ENCODE results near the gene TRAIP. TPM values are rescaled to one million over a fixed set of nuclear protein-coding genes. Genes with fewer than 3 reads are reported as not detected.
A peak's percentile ranks its signal among the peaks of the same experiment; 100 is the strongest.
"Not testable (repeated sequence)": the region's sequence is repeated elsewhere in the genome, so short reads cannot be mapped to it uniquely, and the experiment has no call there.

Gene TRAIP
- total and polyA plus RNA-seq, 12 donors = 0.60 to 6.9 (median 2.2) TPM

- intact Hi-C loops (cut with DNase I) = no loop called here
- H3K36me3 ChIP-seq (replicated peaks in 1 of 2) = peaks cover 0 to 14% of the 10 kb centered on the region in 2 donors
- H3K4me3 ChIP-seq = no peak overlapping the region
- TF ChIP-seq POLR2A (IDR thresholded peaks at IDR 0.05) = no peak
- TF ChIP-seq, protein P1, sequence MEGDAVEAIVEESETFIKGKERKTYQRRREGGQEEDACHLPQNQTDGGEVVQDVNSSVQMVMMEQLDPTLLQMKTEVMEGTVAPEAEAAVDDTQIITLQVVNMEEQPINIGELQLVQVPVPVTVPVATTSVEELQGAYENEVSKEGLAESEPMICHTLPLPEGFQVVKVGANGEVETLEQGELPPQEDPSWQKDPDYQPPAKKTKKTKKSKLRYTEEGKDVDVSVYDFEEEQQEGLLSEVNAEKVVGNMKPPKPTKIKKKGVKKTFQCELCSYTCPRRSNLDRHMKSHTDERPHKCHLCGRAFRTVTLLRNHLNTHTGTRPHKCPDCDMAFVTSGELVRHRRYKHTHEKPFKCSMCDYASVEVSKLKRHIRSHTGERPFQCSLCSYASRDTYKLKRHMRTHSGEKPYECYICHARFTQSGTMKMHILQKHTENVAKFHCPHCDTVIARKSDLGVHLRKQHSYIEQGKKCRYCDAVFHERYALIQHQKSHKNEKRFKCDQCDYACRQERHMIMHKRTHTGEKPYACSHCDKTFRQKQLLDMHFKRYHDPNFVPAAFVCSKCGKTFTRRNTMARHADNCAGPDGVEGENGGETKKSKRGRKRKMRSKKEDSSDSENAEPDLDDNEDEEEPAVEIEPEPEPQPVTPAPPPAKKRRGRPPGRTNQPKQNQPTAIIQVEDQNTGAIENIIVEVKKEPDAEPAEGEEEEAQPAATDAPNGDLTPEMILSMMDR (IDR thresholded peaks at IDR 0.05) = no peak
- peaks cover 0 to 29% of the 10 kb centered on the region in 2 donors for H3K4me1 ChIP-seq (replicated peaks in 1 of 2)
- DNase-seq = peak in 1 of 7 donors; percentile 2
- H3K27ac ChIP-seq = no peak overlapping the region
- H3K27me3 ChIP-seq = no peaks in the 10 kb centered on the region
- 80 to 93% (median 85%) methylated on average over 4 to 5 of the region's 5 CpGs for WGBS, 4 donors
- H3K9me3 ChIP-seq (replicated peaks in 1 of 3) = no peaks in the 10 kb centered on the region
These were observed 74.8 kb downstream of the TRAIP start for GRCh38 chr3:49781415-49782199.

GRCh38 chr3:49780975-49781365 lies 75.4 kb downstream of the TRAIP start:
- intact Hi-C loops (cut with DNase I); H3K4me3 ChIP-seq; H3K27me3 ChIP-seq; H3K27ac ChIP-seq; H3K9me3 ChIP-seq (replicated peaks in 1 of 3); DNase-seq: not testable (repeated sequence)
- WGBS, 4 donors = 84 to 92% (median 87%) methylated on average over 9 of the region's 9 CpGs
- Histone ChIP-seq H3K4me1 (replicated peaks in 1 of 2) (peaks cover 0 to 31% of the 10 kb centered on the region in 2 donors), H3K36me3 (replicated peaks in 1 of 2) (peaks cover 0 to 14% of the 10 kb centered on the region in 2 donors)

DNA sequence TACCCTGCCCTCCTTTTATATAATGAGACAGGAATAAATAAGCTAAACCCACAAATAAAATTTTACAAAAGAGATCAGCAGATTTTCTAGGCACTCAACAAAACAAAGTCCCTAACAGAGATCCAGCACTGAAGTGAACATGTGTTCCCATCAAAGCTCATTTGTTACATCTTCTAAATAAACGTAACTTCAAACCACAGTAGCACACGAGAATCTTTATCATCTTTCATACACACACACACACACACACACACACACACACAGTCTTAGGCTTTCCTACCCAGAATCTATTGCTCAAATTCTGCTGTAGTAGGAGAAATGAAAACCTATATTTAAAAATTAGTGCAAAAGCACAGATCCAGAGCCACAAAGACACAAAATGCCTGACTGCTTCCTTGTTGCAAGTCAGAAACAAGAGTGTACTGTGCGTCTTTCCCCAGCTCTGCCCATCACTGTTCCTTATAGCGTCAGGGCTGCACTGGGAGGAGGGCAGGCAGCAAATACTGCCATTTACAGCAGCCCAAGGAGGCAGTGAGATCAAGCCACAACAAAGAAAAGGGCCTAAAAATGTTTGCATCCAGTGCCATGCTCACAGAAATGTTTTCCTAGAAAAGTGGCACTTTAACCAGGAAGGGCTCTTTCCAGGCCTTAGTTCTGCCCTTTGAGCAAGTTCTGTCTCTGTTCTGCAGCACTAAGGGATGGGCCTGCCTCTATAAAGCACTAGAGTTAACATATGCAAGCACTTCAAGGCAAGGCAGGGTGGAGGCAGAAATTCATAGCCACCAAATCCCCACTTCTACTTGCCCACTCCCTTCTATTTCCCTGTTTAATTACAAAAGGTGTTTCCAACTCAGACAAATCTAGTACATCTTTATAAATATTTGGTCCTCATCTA lies 76.0 kb downstream of the TRAIP start:
- H3K4me1 ChIP-seq (replicated peaks in 1 of 2) = peaks cover 0 to 31% of the 10 kb centered on the region in 2 donors
- H3K9me3 ChIP-seq (replicated peaks in 1 of 3) = no peaks in the 10 kb centered on the region
- H3K4me3 ChIP-seq = no peak overlapping the region
- no peak overlapping the region for H3K27ac ChIP-seq
- WGBS, 4 donors = 39 to 65% (median 52%) methylated on average over 4 of the region's 4 CpGs
- TF ChIP-seq, protein P1 (IDR thresholded peaks at IDR 0.05) = no peak
- no peak for TF ChIP-seq POLR2A (IDR thresholded peaks at IDR 0.05)
- H3K36me3 ChIP-seq (replicated peaks in 1 of 2) = peaks cover 0 to 14% of the 10 kb centered on the region in 2 donors
- H3K27me3 ChIP-seq = no peaks in the 10 kb centered on the region
- peak in 1 of 7 donors; percentile 39 for DNase-seq
- intact Hi-C loops (cut with DNase I) = no loop called here

GRCh38 chr3:49779358-49780079 lies 76.8 kb downstream of the TRAIP start:
- no peak for TF ChIP-seq POLR2A (IDR thresholded peaks at IDR 0.05)
- TF ChIP-seq, protein P1 (IDR thresholded peaks at IDR 0.05) = no peak
- no peak overlapping the region for H3K4me3 ChIP-seq
- 89 to 96% (median 94%) methylated on average over 5 of the region's 5 CpGs for WGBS, 4 donors
- peak in 1 of 7 donors; percentile 39 for DNase-seq
- peaks cover 0 to 14% of the 10 kb centered on the region in 2 donors for H3K36me3 ChIP-seq (replicated peaks in 1 of 2)
- intact Hi-C loops (cut with DNase I) = no loop called here
- peaks cover 0 to 26% of the 10 kb centered on the region in 2 donors for H3K4me1 ChIP-seq (replicated peaks in 1 of 2)
- H3K27ac ChIP-seq = no peak overlapping the region
- no peaks in the 10 kb centered on the region for H3K27me3 ChIP-seq
- no peaks in the 10 kb centered on the region for H3K9me3 ChIP-seq (replicated peaks in 1 of 3)

Small RNA genes lying within 50 kb of the gene (microRNA-seq; reads per million reads assigned to microRNA genes)
- gene MIR5193 = 0 to 1.3 (median 0.38) reads per million in 3 donors

Small RNA genes lying within 50 kb of the gene (small RNA-seq; reads per million reads assigned to genes)
- gene RN7SL217P = 0 reads per million in 2 donors

Other genes starting within 250 kb of the TRAIP start
- 100 to 1,000 TPM in 7 of 9 donors, 10 to 100 TPM in 2; 86.6 to 166 (median 128) TPM for gene APEH, start 182.2 kb downstream of the TRAIP start, total RNA-seq
- 100 to 1,000 TPM in 1 of 3 donors, 10 to 100 TPM in 2; 36.5 to 124 (median 45.9) TPM for gene APEH, start 182.2 kb downstream of the TRAIP start, polyA plus RNA-seq
- 10 to 100 TPM; 13.4 to 92.0 (median 45.0) TPM for gene MST1, start 167.1 kb downstream of the TRAIP start, total RNA-seq
- 100 to 1,000 TPM in 2 of 3 donors, 1 to 10 TPM in 1; 7.5 to 241 (median 240) TPM for gene MST1, start 167.1 kb downstream of the TRAIP start, polyA plus RNA-seq
- 10 to 100 TPM; 19.5 to 62.3 (median 37.3) TPM for gene RNF123, start 167.0 kb downstream of the TRAIP start, total RNA-seq
- 10 to 100 TPM; 35.1 to 59.6 (median 48.8) TPM for gene RNF123, start 167.0 kb downstream of the TRAIP start, polyA plus RNA-seq
- gene AMIGO3, start 136.9 kb downstream of the TRAIP start, total RNA-seq = 1 to 10 TPM in 3 of 9 donors, under 1 TPM in 3, not detected in 3; 0.28 to 1.3 (median 0.79) TPM
- gene AMIGO3, start 136.9 kb downstream of the TRAIP start, polyA plus RNA-seq = 1 to 10 TPM in 2 of 3 donors, not detected in 1; 2.2 to 3.0 TPM
- gene GMPPB, start 132.6 kb downstream of the TRAIP start, total RNA-seq = 100 to 1,000 TPM in 1 of 9 donors, 10 to 100 TPM in 8; 22.3 to 141 (median 30.4) TPM
- 10 to 100 TPM; 11.2 to 38.5 (median 20.2) TPM for gene GMPPB, start 132.6 kb downstream of the TRAIP start, polyA plus RNA-seq
- 10 to 100 TPM; 25.6 to 73.9 (median 50.9) TPM for gene IP6K1, start 70.0 kb downstream of the TRAIP start, total RNA-seq
- gene IP6K1, start 70.0 kb downstream of the TRAIP start, polyA plus RNA-seq = 10 to 100 TPM; 12.3 to 29.5 (median 14.2) TPM
- under 1 TPM in 2 of 9 donors, not detected in 7; 0.23 to 0.25 TPM for gene CDHR4, start 56.7 kb downstream of the TRAIP start, total RNA-seq
- under 1 TPM in 1 of 3 donors, not detected in 2; 0.17 TPM for gene CDHR4, start 56.7 kb downstream of the TRAIP start, polyA plus RNA-seq
- 1 to 10 TPM; 1.8 to 5.5 (median 3.1) TPM for gene INKA1, start 53.3 kb downstream of the TRAIP start, total RNA-seq
- 10 to 100 TPM in 1 of 3 donors, 1 to 10 TPM in 1, under 1 TPM in 1; 0.35 to 15.2 (median 6.3) TPM for gene INKA1, start 53.3 kb downstream of the TRAIP start, polyA plus RNA-seq
- 100 to 1,000 TPM in 1 of 9 donors, 10 to 100 TPM in 8; 27.8 to 102 (median 52.3) TPM for gene UBA7, start 42.6 kb downstream of the TRAIP start, total RNA-seq
- gene UBA7, start 42.6 kb downstream of the TRAIP start, polyA plus RNA-seq = 100 to 1,000 TPM in 2 of 3 donors, 10 to 100 TPM in 1; 17.5 to 232 (median 136) TPM
- gene CAMKV, start 13.3 kb upstream of the TRAIP start, total RNA-seq = 1 to 10 TPM in 2 of 9 donors, under 1 TPM in 3, not detected in 4; 0.27 to 1.5 (median 0.67) TPM
- gene CAMKV, start 13.3 kb upstream of the TRAIP start, polyA plus RNA-seq = 1 to 10 TPM in 1 of 3 donors, under 1 TPM in 2; 0.27 to 1.1 (median 0.55) TPM
- gene MST1R, start 47.3 kb upstream of the TRAIP start, total RNA-seq = 1 to 10 TPM in 1 of 9 donors, under 1 TPM in 7, not detected in 1; 0.33 to 1.2 (median 0.60) TPM
- 1 to 10 TPM in 2 of 3 donors, under 1 TPM in 1; 0.18 to 2.5 (median 2.0) TPM for gene MST1R, start 47.3 kb upstream of the TRAIP start, polyA plus RNA-seq
- gene MON1A, start 73.2 kb upstream of the TRAIP start, total RNA-seq = 10 to 100 TPM; 11.5 to 21.9 (median 14.6) TPM
- gene MON1A, start 73.2 kb upstream of the TRAIP start, polyA plus RNA-seq = 10 to 100 TPM; 10.6 to 14.2 (median 12.9) TPM
- 100 to 1,000 TPM in 3 of 9 donors, 10 to 100 TPM in 6; 34.8 to 129 (median 70.4) TPM for gene RBM6, start 83.6 kb upstream of the TRAIP start, total RNA-seq
- gene RBM6, start 83.6 kb upstream of the TRAIP start, polyA plus RNA-seq = 100 to 1,000 TPM in 2 of 3 donors, 10 to 100 TPM in 1; 54.6 to 700 (median 224) TPM
- gene RBM5, start 232.4 kb upstream of the TRAIP start, total RNA-seq = 100 to 1,000 TPM in 7 of 9 donors, 10 to 100 TPM in 2; 51.9 to 224 (median 118) TPM
- 100 to 1,000 TPM; 108 to 152 (median 110) TPM for gene RBM5, start 232.4 kb upstream of the TRAIP start, polyA plus RNA-seq